GM12801 (cell line): ENCODE results near the gene RHBDL2.

Experiments
- CTCF ChIP-seq: IDR thresholded peaks from one replicate; pipeline ENCODE4 v1.5.1; 2011; ENCODE audit warnings: control low read depth; ENCODE audit not compliant: insufficient read length; ENCODE audit errors: extremely low read depth

Gene RHBDL2

GRCh38 chr1:38870996-38871395, 70.6 kb downstream of the RHBDL2 start:
- no peak for TF ChIP-seq CTCF

- no peak for TF ChIP-seq CTCF
These were observed 74.4 kb downstream of the RHBDL2 start for GRCh38 chr1:38867208-38867607.

- no peak for TF ChIP-seq CTCF
These were observed 76.4 kb downstream of the RHBDL2 start for GRCh38 chr1:38865112-38865715.

GRCh38 chr1:38860454-38860795, 81.2 kb downstream of the RHBDL2 start:
- TF ChIP-seq CTCF: no peak

GRCh38 chr1:38859561-38860453, 81.8 kb downstream of the RHBDL2 start, which contains the start of gene RRAGC:
Gene RRAGC, minus strand, starts transcription at chr1:38859772. Its CDS starts 126 bp downstream, at chr1:38859646.
- TF ChIP-seq CTCF: no peak

GRCh38 chr1:38858833-38859560, 82.6 kb downstream of the RHBDL2 start:
- no peak for TF ChIP-seq CTCF

GRCh38 chr1:38852780-38853179, 88.8 kb downstream of the RHBDL2 start:
- TF ChIP-seq CTCF: no peak
